PC-9 (cell line): ENCODE results near the gene PRPF8. TPM values are rescaled to one million over a fixed set of nuclear protein-coding genes. Genes with fewer than 3 reads are reported as not detected.
A peak's percentile ranks its signal among the peaks of the same experiment; 100 is the strongest.

Source experiments
- BruUV-seq: library from RNA; stranded (reverse); fragments of 400-500 nt; replicated peaks from 2 replicates; lab custom pipeline; 2021; lab: Mats Ljungman, UMichigan
- CTCF ChIA-PET: fragments of 300-600 bp; sonication (Branson Sonifier 250); formaldehyde crosslinking; loops from one replicate; lab custom pipeline; 2022; ENCODE audit warnings: antibody characterized with exemption; lab: Charles Lee
- POLR2A ChIA-PET: fragments of 300-600 bp; sonication (Branson Sonifier 250); formaldehyde crosslinking; loops from one replicate; lab custom pipeline; 2022; ENCODE audit warnings: antibody characterized with exemption; ENCODE audit not compliant: unreplicated experiment; lab: Charles Lee
- DNase-seq, 2 experiments: peaks; one replicate each; pipeline versions ENCODE4 v3.0.0 to v3.0.0-alpha.2; 2015 to 2022; ENCODE audit warnings: mixed read lengths in 1 of 2
- H2AFZ ChIP-seq: fragments of 200-600 bp; sonication (generic); 2 replicates; pipeline ENCODE4 v1.8.1; 2017; ENCODE audit warnings: antibody characterized with exemption
- H3F3A ChIP-seq: fragments of 200-600 bp; sonication (generic); 2 replicates; pipeline ENCODE4 v1.8.1; 2017; ENCODE audit warnings: antibody characterized with exemption, mild to moderate bottlenecking, low read depth; ENCODE audit not compliant: insufficient read depth
- H3K27ac ChIP-seq: fragments of 200-600 bp; sonication (generic); 2 replicates; pipeline ENCODE4 v1.6.1; 2016; ENCODE audit warnings: mixed run types
- H3K27me3 ChIP-seq: fragments of 200-600 bp; sonication (generic); 2 replicates; pipeline ENCODE4 v1.6.1; 2016; ENCODE audit warnings: low read depth, mixed run types; ENCODE audit not compliant: insufficient read depth
- H3K36me3 ChIP-seq: fragments of 200-600 bp; sonication (generic); 2 replicates; pipeline ENCODE4 v1.6.1; 2016; ENCODE audit warnings: low read depth, mixed run types
- H3K4me1 ChIP-seq: fragments of 200-600 bp; sonication (generic); replicated peaks from 2 replicates; pipeline ENCODE4 v1.6.1; 2016; ENCODE audit warnings: mixed run types; ENCODE audit not compliant: insufficient read depth
- H3K4me2 ChIP-seq: fragments of 200-600 bp; sonication (generic); 2 replicates; pipeline ENCODE4 v1.6.1; 2017; ENCODE audit warnings: mixed run types
- H3K4me3 ChIP-seq: fragments of 200-600 bp; sonication (generic); 2 replicates; pipeline ENCODE4 v1.6.1; 2016; ENCODE audit warnings: mixed run types
- H3K79me2 ChIP-seq: fragments of 200-600 bp; sonication (generic); 2 replicates; pipeline ENCODE4 v1.6.1; 2017; ENCODE audit warnings: low read depth, mixed run types
- H3K9me2 ChIP-seq: fragments of 200-600 bp; sonication (generic); 2 replicates; pipeline ENCODE4 v1.8.1; 2017; ENCODE audit warnings: mild to moderate bottlenecking; ENCODE audit not compliant: insufficient read depth
- H3K9me3 ChIP-seq: fragments of 200-600 bp; sonication (generic); 2 replicates; pipeline ENCODE4 v1.8.1; 2016; ENCODE audit warnings: low read depth; ENCODE audit not compliant: insufficient read depth
- H4K20me1 ChIP-seq: fragments of 200-600 bp; sonication (generic); 2 replicates; pipeline ENCODE4 v1.8.1; 2017; ENCODE audit not compliant: insufficient read depth
- EZH2 ChIP-seq: fragments of 200-600 bp; sonication (generic); IDR thresholded peaks from 2 replicates; pipeline ENCODE4 v1.8.0; 2017; ENCODE audit warnings: antibody characterized with exemption, low read depth
- intact Hi-C: fragments of 100-400 bp; cut with micrococcal nuclease; formaldehyde crosslinking; loops from one replicate; pipeline ENCODE4 v1.10.0; 2022; ENCODE audit not compliant: unreplicated experiment
- total RNA-seq: library from RNA; stranded (reverse); gene quantifications from 2 replicates; pipeline ENCODE4 v1.2.3, GENCODE V29; 2021
- TF ChIP-seq, protein P1 (sequence below): fragments of 200-600 bp; sonication (generic); conservative IDR thresholded peaks from 2 replicates; pipeline ENCODE4 v1.6.1; 2017; ENCODE audit warnings: mixed run types, antibody characterized with exemption, mild to moderate bottlenecking, moderate library complexity

The PRPF8 gene
- total RNA-seq, 1 experiment from 2014 or later = 496 TPM

DNA sequence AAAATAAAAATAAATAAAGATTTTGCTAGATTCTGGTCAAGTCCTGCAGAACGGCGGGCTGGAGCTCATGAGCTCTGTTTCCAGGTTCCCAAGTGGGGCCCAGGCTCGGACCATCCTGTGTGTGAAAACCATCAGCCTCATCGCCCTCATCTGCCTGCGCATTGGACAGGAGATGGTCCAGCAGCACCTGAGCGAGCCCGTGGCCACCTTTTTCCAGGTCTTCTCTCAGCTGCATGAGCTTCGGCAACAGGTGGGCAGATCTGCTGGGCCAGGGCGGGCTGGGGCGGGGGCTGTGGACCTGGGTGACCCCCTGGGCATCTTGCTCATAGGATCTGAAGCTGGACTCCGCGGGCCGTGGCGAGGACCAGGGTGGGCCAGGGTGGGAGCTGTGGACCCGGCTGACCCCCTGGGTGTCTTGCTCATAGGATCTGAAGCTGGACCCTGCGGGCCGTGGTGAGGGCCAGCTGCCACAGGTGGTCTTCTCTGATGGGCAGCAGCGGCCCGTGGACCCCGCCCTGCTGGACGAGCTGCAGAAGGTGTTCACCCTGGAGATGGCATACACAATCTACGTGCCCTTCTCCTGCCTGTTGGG lies 47.7 kb upstream of the PRPF8 start:
- CTCF ChIA-PET = interaction anchor here (0.6 kb wide), 1 partner anchor 70 kb away, joined by 3 read pairs; no protein-coding TSS in a partner anchor
- no peaks in the 10 kb centered on the region for H3K36me3 ChIP-seq
- intact Hi-C loops = no loop called here

DNA sequence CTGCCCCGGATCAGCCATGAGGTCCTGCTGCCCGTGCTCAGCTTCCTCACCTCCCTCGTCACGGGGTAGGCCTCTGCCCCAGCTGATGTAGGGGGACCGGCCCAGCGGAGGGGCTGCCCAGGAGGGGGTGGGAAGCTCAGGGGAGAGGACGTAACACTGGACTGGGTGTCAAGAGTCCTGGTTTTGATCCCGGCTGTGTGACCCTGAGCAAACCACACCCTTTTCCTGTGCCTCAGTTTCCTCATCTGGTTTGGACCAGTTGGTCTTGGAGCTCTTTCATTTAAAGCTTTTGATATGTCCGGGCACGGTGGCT lies 46.5 kb upstream of the PRPF8 start:
- no peaks in the 10 kb centered on the region for H3F3A ChIP-seq
- no peaks in the 10 kb centered on the region for H3K36me3 ChIP-seq
- no peak overlapping the region for H3K4me3 ChIP-seq
- no peaks in the 10 kb centered on the region for H3K79me2 ChIP-seq
- no peaks in the 10 kb centered on the region for H3K9me2 ChIP-seq
- no peak overlapping the region for H3K27ac ChIP-seq
- ChIA-PET POLR2A (interaction anchor here (0.5 kb wide), 1 partner anchor 82 kb away, joined by 8 read pairs; no protein-coding TSS in a partner anchor), CTCF (no interaction called here)
- TF ChIP-seq, protein P1, sequence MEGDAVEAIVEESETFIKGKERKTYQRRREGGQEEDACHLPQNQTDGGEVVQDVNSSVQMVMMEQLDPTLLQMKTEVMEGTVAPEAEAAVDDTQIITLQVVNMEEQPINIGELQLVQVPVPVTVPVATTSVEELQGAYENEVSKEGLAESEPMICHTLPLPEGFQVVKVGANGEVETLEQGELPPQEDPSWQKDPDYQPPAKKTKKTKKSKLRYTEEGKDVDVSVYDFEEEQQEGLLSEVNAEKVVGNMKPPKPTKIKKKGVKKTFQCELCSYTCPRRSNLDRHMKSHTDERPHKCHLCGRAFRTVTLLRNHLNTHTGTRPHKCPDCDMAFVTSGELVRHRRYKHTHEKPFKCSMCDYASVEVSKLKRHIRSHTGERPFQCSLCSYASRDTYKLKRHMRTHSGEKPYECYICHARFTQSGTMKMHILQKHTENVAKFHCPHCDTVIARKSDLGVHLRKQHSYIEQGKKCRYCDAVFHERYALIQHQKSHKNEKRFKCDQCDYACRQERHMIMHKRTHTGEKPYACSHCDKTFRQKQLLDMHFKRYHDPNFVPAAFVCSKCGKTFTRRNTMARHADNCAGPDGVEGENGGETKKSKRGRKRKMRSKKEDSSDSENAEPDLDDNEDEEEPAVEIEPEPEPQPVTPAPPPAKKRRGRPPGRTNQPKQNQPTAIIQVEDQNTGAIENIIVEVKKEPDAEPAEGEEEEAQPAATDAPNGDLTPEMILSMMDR = no peak
- no peak for TF ChIP-seq EZH2
- no peak overlapping the region for H2AFZ ChIP-seq
- no peaks in the 10 kb centered on the region for H3K9me3 ChIP-seq
- intact Hi-C loops = no loop called here
- H3K27me3 ChIP-seq = no peaks in the 10 kb centered on the region
- DNase-seq = no peak
- no peaks in the 10 kb centered on the region; the same call in none of the 2 replicates for H4K20me1 ChIP-seq
- H3K4me1 ChIP-seq = no peaks in the 10 kb centered on the region
- no peak overlapping the region for H3K4me2 ChIP-seq
- no TSS peak for BruUV-seq

More for the DNA sequence above, 47.7 kb upstream of the PRPF8 start:
- no peak overlapping the region for H3K4me2 ChIP-seq
- H3K9me2 ChIP-seq = no peaks in the 10 kb centered on the region
- TF ChIP-seq EZH2 = no peak
- TF ChIP-seq, protein P1 = no peak
- DNase-seq = no peak
- no peaks in the 10 kb centered on the region for H3K9me3 ChIP-seq
- H4K20me1 ChIP-seq = no peaks in the 10 kb centered on the region; the same call in none of the 2 replicates
- BruUV-seq = no TSS peak
- POLR2A ChIA-PET = no interaction called here
- H2AFZ ChIP-seq = no peak overlapping the region
- no peaks in the 10 kb centered on the region for H3K27me3 ChIP-seq
- H3F3A ChIP-seq = no peaks in the 10 kb centered on the region
- no peaks in the 10 kb centered on the region for H3K4me1 ChIP-seq
- no peak overlapping the region for H3K27ac ChIP-seq
- H3K79me2 ChIP-seq = no peaks in the 10 kb centered on the region
- no peak overlapping the region for H3K4me3 ChIP-seq

DNA sequence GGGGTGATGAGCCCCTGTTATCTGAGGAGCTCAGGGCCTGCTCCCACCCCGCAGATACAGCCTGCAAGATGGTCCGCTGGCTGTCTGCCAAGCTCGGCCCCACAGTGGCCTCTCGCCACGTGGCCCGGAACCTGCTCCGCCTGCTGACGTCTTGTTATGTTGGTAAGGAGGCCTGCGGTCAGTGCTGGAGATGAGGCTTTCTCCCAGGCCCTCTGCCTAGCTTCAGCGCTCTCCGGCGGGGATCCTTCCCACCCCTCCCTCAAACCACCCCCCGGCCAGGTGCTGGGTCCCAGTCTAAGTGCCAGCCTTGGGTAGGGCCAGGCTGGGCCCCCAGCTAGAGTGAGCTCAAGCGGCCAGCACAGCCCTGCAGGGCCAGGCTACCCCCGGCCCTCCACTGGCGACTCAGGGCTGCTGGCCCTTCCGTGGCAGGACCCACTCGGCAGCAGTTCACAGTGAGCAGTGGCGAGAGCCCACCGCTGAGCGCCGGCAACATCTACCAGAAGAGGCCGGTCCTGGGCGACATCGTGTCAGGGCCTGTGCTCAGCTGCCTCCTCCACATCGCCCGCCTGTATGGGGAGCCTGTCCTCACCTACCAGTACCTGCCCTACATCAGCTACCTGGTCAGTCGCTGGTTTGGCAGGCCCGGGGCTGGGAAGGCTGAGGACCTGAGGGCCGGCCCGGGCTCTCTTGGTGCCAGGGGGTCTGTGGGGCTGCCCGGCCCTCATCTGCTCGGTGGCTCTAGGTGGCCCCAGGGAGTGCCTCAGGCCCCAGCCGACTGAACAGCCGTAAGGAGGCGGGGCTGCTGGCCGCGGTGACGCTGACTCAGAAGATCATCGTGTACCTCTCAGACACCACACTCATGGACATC lies 45.9 kb upstream of the PRPF8 start:
- intact Hi-C loops = no loop called here
- H3K4me3 ChIP-seq = no peak overlapping the region
- no peak overlapping the region for H3K27ac ChIP-seq
- H2AFZ ChIP-seq = no peak overlapping the region
- H3K27me3 ChIP-seq = no peaks in the 10 kb centered on the region
- no peaks in the 10 kb centered on the region for H3K9me3 ChIP-seq
- ChIA-PET POLR2A (interaction anchor here (0.5 kb wide), 1 partner anchor 82 kb away, joined by 8 read pairs; no protein-coding TSS in a partner anchor), CTCF (interaction anchor here (0.8 kb wide), 1 partner anchor 99 kb away, joined by 7 read pairs; the partner anchor contains the start of genes RPA1 and SMYD4)
- peaks cover 3% of the 10 kb centered on the region; the same call in 1 of the 2 replicates for H3K79me2 ChIP-seq
- DNase-seq = peak in 1 of 2 experiments; percentile 54
- no peaks in the 10 kb centered on the region for H3K4me1 ChIP-seq
- TF ChIP-seq, protein P1 = no peak
- TF ChIP-seq EZH2 = no peak
- no TSS peak for BruUV-seq
- H3K36me3 ChIP-seq = no peaks in the 10 kb centered on the region
- H4K20me1 ChIP-seq = no peaks in the 10 kb centered on the region; the same call in none of the 2 replicates
- no peaks in the 10 kb centered on the region for H3F3A ChIP-seq
- H3K4me2 ChIP-seq = no peak overlapping the region
- H3K9me2 ChIP-seq = no peaks in the 10 kb centered on the region
